GM19468 (cell line): ENCODE results near the gene UNC13B.

Experiments used
- ATAC-seq: cut with Tn5 transposase; IDR thresholded peaks from one replicate; pipeline ENCODE4 v1.9.1; 2021; ENCODE audit warnings: mild to moderate bottlenecking, moderate library complexity, moderate number of reproducible peaks; ENCODE audit not compliant: unreplicated experiment; ENCODE audit errors: extremely low read depth

Gene UNC13B

GRCh38 chr9:35269919-35270318 lies 108.1 kb downstream of the UNC13B start:
- no peak for ATAC-seq

- no peak for ATAC-seq
These were observed 109.8 kb downstream of the UNC13B start for GRCh38 chr9:35271637-35272036.

GRCh38 chr9:35272989-35273388 lies 111.2 kb downstream of the UNC13B start:
- no peak for ATAC-seq

GRCh38 chr9:35273591-35273990 lies 111.8 kb downstream of the UNC13B start:
- no peak for ATAC-seq

- ATAC-seq = no peak
These were observed 113.2 kb downstream of the UNC13B start for GRCh38 chr9:35274993-35275392.

GRCh38 chr9:35277171-35277520 lies 115.3 kb downstream of the UNC13B start:
- ATAC-seq = no peak

GRCh38 chr9:35277628-35278359 lies 116.0 kb downstream of the UNC13B start:
- no peak for ATAC-seq

GRCh38 chr9:35279946-35280345 lies 118.1 kb downstream of the UNC13B start:
- ATAC-seq = no peak

- ATAC-seq = no peak
These were observed 118.6 kb downstream of the UNC13B start for GRCh38 chr9:35280399-35280798.

- ATAC-seq = no peak
These were observed 123.9 kb downstream of the UNC13B start for GRCh38 chr9:35285731-35286130.

GRCh38 chr9:35286381-35286780 lies 124.6 kb downstream of the UNC13B start:
- ATAC-seq = no peak

- no peak for ATAC-seq
These were observed 126.3 kb downstream of the UNC13B start for GRCh38 chr9:35287987-35288632.

GRCh38 chr9:35288778-35289177 lies 127.0 kb downstream of the UNC13B start:
- ATAC-seq = no peak

- no peak for ATAC-seq
These were observed 131.7 kb downstream of the UNC13B start for GRCh38 chr9:35293376-35293964.

- ATAC-seq = no peak
These were observed 132.3 kb downstream of the UNC13B start for GRCh38 chr9:35294066-35294465.

- no peak for ATAC-seq
These were observed 132.7 kb downstream of the UNC13B start for GRCh38 chr9:35294556-35294955.

GRCh38 chr9:35295369-35296036 lies 133.7 kb downstream of the UNC13B start:
- no peak for ATAC-seq

GRCh38 chr9:35303567-35303966 lies 141.8 kb downstream of the UNC13B start:
- no peak for ATAC-seq

- ATAC-seq = no peak
These were observed 144.5 kb downstream of the UNC13B start for GRCh38 chr9:35306283-35306682.

- ATAC-seq = no peak
These were observed 146.5 kb downstream of the UNC13B start for GRCh38 chr9:35308316-35308715.
